VCaP (cell line): ENCODE results near the gene C4orf36.

Experiments used
- H3K27ac ChIP-seq: fragments of 450-650 bp; 2 replicates; pipeline ENCODE4 v1.5.1; 2017
- TF ChIP-seq, protein P1 (sequence below): fragments of 450-650 bp; conservative IDR thresholded peaks from 2 replicates; pipeline ENCODE4 v1.5.1; 2017; ENCODE audit warnings: mild to moderate bottlenecking, moderate library complexity

Gene C4orf36

DNA sequence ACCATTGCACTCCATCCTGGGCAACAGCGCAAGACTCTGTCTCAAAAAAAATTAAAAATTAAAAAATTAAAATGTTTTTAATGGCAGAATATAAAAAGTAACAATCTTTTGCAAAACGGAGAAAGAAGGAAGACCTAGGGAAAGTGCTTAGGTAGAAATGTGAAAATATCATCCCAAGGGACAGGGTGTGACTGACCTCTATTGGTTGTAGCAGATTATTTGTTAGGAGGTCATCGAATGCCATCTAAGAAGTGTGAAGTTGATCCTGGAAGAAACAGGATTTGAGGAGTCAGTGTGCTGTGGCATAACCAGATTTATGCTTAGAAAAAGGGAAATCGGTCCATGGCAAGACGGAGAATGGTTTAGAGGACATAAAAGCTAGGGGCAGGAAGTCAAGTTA lies 18.1 kb upstream of the C4orf36 start:
- TF ChIP-seq, protein P1, sequence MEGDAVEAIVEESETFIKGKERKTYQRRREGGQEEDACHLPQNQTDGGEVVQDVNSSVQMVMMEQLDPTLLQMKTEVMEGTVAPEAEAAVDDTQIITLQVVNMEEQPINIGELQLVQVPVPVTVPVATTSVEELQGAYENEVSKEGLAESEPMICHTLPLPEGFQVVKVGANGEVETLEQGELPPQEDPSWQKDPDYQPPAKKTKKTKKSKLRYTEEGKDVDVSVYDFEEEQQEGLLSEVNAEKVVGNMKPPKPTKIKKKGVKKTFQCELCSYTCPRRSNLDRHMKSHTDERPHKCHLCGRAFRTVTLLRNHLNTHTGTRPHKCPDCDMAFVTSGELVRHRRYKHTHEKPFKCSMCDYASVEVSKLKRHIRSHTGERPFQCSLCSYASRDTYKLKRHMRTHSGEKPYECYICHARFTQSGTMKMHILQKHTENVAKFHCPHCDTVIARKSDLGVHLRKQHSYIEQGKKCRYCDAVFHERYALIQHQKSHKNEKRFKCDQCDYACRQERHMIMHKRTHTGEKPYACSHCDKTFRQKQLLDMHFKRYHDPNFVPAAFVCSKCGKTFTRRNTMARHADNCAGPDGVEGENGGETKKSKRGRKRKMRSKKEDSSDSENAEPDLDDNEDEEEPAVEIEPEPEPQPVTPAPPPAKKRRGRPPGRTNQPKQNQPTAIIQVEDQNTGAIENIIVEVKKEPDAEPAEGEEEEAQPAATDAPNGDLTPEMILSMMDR, result peak; percentile 40
- H3K27ac ChIP-seq, result no peak overlapping the region

DNA sequence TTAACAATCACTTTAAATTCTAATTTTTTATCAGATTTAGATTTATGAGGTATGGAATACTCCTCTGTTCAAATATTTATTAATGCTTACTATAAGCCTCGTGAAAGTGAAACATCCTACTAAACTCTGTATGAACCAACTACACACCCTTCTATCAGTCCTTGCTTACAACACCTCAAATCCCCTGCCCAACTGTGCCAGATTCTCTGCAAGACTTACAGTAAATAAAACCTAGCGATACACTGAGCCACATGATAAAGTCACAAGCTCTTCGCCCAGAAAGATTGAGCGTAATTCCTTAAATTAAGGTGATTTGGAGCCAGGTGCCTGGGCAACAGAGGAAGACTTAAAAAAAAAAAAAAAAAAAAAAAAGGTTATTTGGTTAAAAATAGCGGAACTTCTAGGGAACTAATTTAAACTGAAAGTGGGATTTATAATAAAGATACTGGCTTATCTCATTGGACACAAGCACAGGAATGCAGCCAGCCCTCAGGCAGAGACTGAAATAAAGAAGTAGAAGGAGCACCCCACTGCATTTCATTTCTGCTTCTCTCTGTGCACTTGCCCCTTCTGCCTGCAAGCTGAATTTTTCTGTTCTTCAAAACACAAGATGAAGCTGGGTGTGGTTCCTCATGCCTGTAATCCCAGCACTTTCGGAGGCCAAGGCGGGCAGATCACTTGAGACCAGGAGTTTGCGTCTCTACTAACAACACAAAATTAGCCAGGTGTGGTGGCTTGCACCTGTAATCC lies 17.5 kb upstream of the C4orf36 start:
- H3K27ac ChIP-seq, result no peak overlapping the region
- TF ChIP-seq, protein P1, result no peak

DNA sequence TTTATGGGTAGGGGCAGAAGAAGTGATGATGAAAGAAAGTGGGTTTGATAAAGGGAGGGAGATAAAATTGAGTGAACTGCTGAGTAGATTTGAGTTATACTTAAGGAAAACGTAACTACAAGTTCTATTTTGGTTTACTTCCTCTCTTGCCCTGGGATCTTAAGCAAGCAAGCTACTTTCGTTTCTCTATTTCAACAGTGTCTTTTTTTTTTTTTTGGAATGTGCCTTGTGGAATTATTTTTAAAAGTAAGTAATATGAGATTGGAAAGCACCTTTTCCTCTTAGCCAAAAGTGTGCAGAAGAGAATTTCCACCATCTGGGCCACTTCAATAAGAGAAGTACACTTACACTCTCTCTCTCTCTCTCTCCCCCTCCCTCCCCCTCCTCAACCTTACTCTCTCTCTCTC lies 16.0 kb upstream of the C4orf36 start:
- TF ChIP-seq, protein P1, result no peak
- H3K27ac ChIP-seq, result no peak overlapping the region

DNA sequence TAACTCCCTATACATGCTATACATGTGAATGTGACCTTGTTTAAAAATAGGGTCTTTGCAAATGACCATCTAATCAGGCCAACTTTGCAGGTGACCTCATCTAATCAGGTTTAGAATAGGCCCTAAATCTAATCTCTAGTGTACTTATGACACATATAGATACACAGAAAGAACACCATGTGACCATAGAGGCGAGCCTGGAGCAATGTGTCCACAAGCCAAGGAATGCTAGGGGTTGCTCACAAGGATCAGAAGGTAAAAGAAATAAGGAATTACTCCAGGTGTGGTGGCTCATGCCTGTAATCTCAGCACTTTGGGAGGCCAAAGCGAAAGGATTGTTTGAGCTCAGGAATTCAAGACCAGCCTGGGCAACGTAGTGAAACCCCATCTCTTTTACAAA lies 9.6 kb upstream of the C4orf36 start:
- TF ChIP-seq, protein P1, result no peak
- no peak overlapping the region for H3K27ac ChIP-seq

- H3K27ac ChIP-seq, result no peak overlapping the region
- TF ChIP-seq, protein P1, result peak; percentile 70
These were observed 6.3 kb upstream of the C4orf36 start for GRCh38 chr4:86898562-86898961.

DNA sequence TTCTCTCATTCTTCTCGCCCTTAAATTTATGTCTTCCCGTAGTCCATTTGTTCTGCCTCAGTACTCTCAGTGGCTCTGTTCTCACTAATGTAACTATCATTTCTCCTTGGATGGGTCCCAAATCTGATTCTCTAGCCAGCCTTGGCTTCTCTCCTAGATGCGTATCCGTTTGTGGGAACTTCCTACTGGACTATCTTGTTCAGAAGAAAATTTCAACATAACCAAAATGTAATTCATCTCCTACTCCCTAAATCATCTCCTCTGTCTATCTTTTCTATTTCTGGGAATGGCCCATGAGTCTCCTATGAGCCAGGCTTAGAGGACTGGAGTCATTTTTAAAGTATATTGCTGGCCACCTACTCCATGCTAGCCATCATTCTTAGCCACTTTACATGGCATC lies 4.4 kb upstream of the C4orf36 start:
- TF ChIP-seq, protein P1, result no peak
- H3K27ac ChIP-seq, result peak overlapping the region; percentile 33

- TF ChIP-seq, protein P1, result peak; percentile 89
- H3K27ac ChIP-seq, result peak overlapping the region; percentile 33
These were observed 3.7 kb upstream of the C4orf36 start for GRCh38 chr4:86895692-86896488.
